Uterus (tissue), 4 donors: ENCODE data around the gene TMPRSS11A. TPM values are rescaled to one million over a fixed set of nuclear protein-coding genes. Genes with fewer than 3 reads are reported as not detected.

Experiments
- DNase-seq, 2 donors: peaks; one replicate each; pipeline ENCODE4 v3.0.0-alpha.2; 2019 to 2020
- H3K27ac ChIP-seq, 2 donors: fragments of 200-600 bp; sonication (generic); 1 replicate in 1 of 2; 2 replicates in 1 of 2; pipeline ENCODE4 v1.5.1; 2016 to 2018
- H3K27me3 ChIP-seq, 2 donors: fragments of 200-600 bp; sonication (generic); one replicate each; pipeline ENCODE4 v1.5.1; 2018 to 2019; ENCODE audit warnings: control low read depth in 1 of 2
- H3K36me3 ChIP-seq, 2 donors: fragments of 200-600 bp; sonication (generic); one replicate each; pipeline ENCODE4 v1.5.1; 2019; ENCODE audit warnings: control low read depth in 1 of 2
- H3K4me1 ChIP-seq, 2 donors: fragments of 200-600 bp; sonication (generic); one replicate each; pipeline ENCODE4 v1.5.1; 2018 to 2019; ENCODE audit warnings: control low read depth in 1 of 2
- H3K4me3 ChIP-seq, 2 donors: fragments of 200-600 bp; sonication (generic); 1 replicate in 1 of 2; 2 replicates in 1 of 2; pipeline ENCODE4 v1.5.1; 2018 to 2019; ENCODE audit warnings: mild to moderate bottlenecking in 1 of 2
- H3K9me3 ChIP-seq, 2 donors: fragments of 200-600 bp; sonication (generic); one replicate each; pipeline ENCODE4 v1.5.1; 2019; ENCODE audit warnings: control low read depth in 1 of 2
- CTCF ChIP-seq, 4 experiments: fragments of 200-600 bp in 2 of 4; fragments of 450-650 bp in 2 of 4; sonication (generic) in 2 of 4; IDR thresholded peaks; one replicate each; pipeline ENCODE4 v1.5.1; 2016 to 2019; ENCODE audit warnings: antibody characterized with exemption in 4 of 4, mild to moderate bottlenecking in 2 of 4, moderate library complexity in 1 of 4
- POLR2A ChIP-seq, 2 donors: fragments of 450-650 bp; IDR thresholded peaks; one replicate each; pipeline ENCODE4 v1.6.1; 2016; ENCODE audit warnings: antibody characterized with exemption in 2 of 2, mild to moderate bottlenecking in 1 of 2, moderate library complexity in 1 of 2
- intact Hi-C: fragments of 100-400 bp; cut with DNase I; formaldehyde crosslinking; loops from one replicate; pipeline ENCODE4 v1.15.1; 2023; ENCODE audit warnings: low total_unique reads
- total RNA-seq, 4 donors: library from RNA; depleted of rRNA in 3 of 4; stranded (reverse); fragments of >200 nt in 3 of 4; gene quantifications; one replicate each; pipeline versions ENCODE4 v1.1.0 to v1.2.4, GENCODE V29; 2014 to 2023
- donor health status: DM: yes; HTN: yes; CAD: no.

Gene TMPRSS11A
- total RNA-seq, 4 donors from 2014 or later: not detected

GRCh38 chr4:67891645-67892044 is 71.6 kb downstream of the TMPRSS11A start:
- intact Hi-C loops: no loop called here
- Histone ChIP-seq H3K36me3 (no peaks in the 10 kb centered on the region), H3K27ac (no peak overlapping the region), H3K4me1 (no peaks in the 10 kb centered on the region), H3K9me3 (no peaks in the 10 kb centered on the region), H3K4me3 (no peak overlapping the region), H3K27me3 (no peaks in the 10 kb centered on the region)
- DNase-seq: no peak
- TF ChIP-seq POLR2A (IDR thresholded peaks at IDR 0.05): no peak
- TF ChIP-seq CTCF (IDR thresholded peaks at IDR 0.05): no peak

DNA sequence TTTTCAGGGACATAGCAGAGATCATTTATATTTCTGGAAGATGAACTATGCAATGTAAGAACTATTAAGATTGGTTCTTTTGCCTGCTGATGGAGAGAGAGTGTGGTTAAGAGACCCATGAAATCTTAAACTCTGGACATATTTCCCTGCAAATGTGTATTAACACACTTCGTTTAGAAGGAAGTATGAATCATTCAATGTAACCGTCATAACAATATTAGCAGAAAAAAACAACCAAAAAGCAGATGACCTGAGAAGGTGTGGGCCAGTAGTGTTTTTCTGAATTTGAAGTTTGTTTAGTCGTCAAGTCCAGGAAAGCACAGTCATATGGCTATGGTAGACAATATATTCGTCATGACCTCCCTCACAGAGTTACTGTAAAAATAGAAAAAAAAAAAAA is 77.0 kb downstream of the TMPRSS11A start:
- intact Hi-C loops: no loop called here
- no peaks in the 10 kb centered on the region for H3K4me1 ChIP-seq
- no peak overlapping the region for H3K4me3 ChIP-seq
- no peaks in the 10 kb centered on the region for H3K36me3 ChIP-seq
- TF ChIP-seq CTCF (IDR thresholded peaks at IDR 0.05): no peak
- TF ChIP-seq POLR2A (IDR thresholded peaks at IDR 0.05): no peak
- no peak overlapping the region for H3K27ac ChIP-seq
- no peak for DNase-seq
- no peaks in the 10 kb centered on the region for H3K9me3 ChIP-seq
- no peaks in the 10 kb centered on the region for H3K27me3 ChIP-seq

DNA sequence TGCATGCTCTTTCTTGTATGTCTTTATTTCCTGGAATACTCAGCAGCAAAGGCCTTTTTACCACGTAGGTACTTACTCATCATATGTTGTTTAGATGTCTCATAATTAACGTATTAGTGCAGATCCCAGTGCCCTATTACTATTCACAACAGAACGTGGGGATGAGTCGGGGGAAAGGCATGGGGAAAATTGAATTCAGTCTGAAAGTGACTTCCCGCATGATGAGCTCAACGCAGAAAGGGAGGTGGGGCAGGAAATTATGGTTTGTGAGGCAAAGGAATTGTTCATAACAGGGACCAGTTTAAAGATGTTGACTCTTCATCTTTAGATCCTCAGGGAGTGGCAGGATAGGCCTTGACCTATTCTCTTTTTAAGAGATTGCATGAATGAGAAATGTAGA is 77.5 kb downstream of the TMPRSS11A start:
- Histone ChIP-seq H3K27me3 (no peaks in the 10 kb centered on the region), H3K4me3 (no peak overlapping the region), H3K27ac (no peak overlapping the region), H3K4me1 (no peaks in the 10 kb centered on the region), H3K9me3 (no peaks in the 10 kb centered on the region), H3K36me3 (no peaks in the 10 kb centered on the region)
- intact Hi-C loops: no loop called here
- no peak for TF ChIP-seq POLR2A (IDR thresholded peaks at IDR 0.05)
- no peak for TF ChIP-seq CTCF (IDR thresholded peaks at IDR 0.05)
- DNase-seq: no peak

GRCh38 chr4:67884701-67885100 is 78.6 kb downstream of the TMPRSS11A start:
- intact Hi-C loops: no loop called here
- Histone ChIP-seq H3K27me3 (no peaks in the 10 kb centered on the region), H3K4me3 (no peak overlapping the region), H3K27ac (no peak overlapping the region), H3K9me3 (no peaks in the 10 kb centered on the region), H3K36me3 (no peaks in the 10 kb centered on the region), H3K4me1 (no peaks in the 10 kb centered on the region)
- DNase-seq: no peak
- TF ChIP-seq POLR2A (IDR thresholded peaks at IDR 0.05): no peak
- no peak for TF ChIP-seq CTCF (IDR thresholded peaks at IDR 0.05)

- intact Hi-C loops: no loop called here
- H3K27ac ChIP-seq: no peak within 1 kb of the TSS
These were observed 79.4 kb downstream of the TMPRSS11A start, which contains the start of gene TMPRSS11D for GRCh38 chr4:67883902-67884301. TSS of gene TMPRSS11D (minus strand) at chr4:67884002. CDS start at chr4:67883933, 69 bp downstream.

More at GRCh38 chr4:67883902-67884301, 79.4 kb downstream of the TMPRSS11A start, which contains the start of gene TMPRSS11D:
- H3K4me1 ChIP-seq: no peaks in the 10 kb centered on the region
- no peaks in the 10 kb centered on the region for H3K9me3 ChIP-seq
- no peaks in the 10 kb centered on the region for H3K27me3 ChIP-seq
- no peaks in the 10 kb centered on the region for H3K36me3 ChIP-seq
- TF ChIP-seq POLR2A (IDR thresholded peaks at IDR 0.05) (no peak), CTCF (IDR thresholded peaks at IDR 0.05) (no peak)
- no peak within 1 kb of the TSS for H3K4me3 ChIP-seq
- DNase-seq: no peak
